COLO668 (cell line): ENCODE data around the gene SLC1A2.

Experiments used
- DNase-seq: peaks from one replicate; lab custom pipeline; 2025; ENCODE audit not compliant: unreplicated experiment; lab: John Stamatoyannopoulos, UW

The SLC1A2 gene

GRCh38 chr11:35330156-35330889 is 89.0 kb downstream of the SLC1A2 start:
- no peak for DNase-seq

- DNase-seq: no peak
These were observed 91.5 kb downstream of the SLC1A2 start for GRCh38 chr11:35327829-35328228.

- no peak for DNase-seq
These were observed 93.0 kb downstream of the SLC1A2 start for GRCh38 chr11:35326266-35326879.

- DNase-seq: no peak
These were observed 94.4 kb downstream of the SLC1A2 start for GRCh38 chr11:35324981-35325380.

- DNase-seq: no peak
These were observed 95.0 kb downstream of the SLC1A2 start for GRCh38 chr11:35324183-35324886.

GRCh38 chr11:35323076-35323868 is 96.1 kb downstream of the SLC1A2 start:
- no peak for DNase-seq

- peak; percentile 28 for DNase-seq
These were observed 96.9 kb downstream of the SLC1A2 start for GRCh38 chr11:35322318-35322979.

- peak; percentile 33 for DNase-seq
These were observed 97.6 kb downstream of the SLC1A2 start for GRCh38 chr11:35321532-35322317.

GRCh38 chr11:35321111-35321510 is 98.2 kb downstream of the SLC1A2 start:
- no peak for DNase-seq

GRCh38 chr11:35318977-35319925 is 100.1 kb downstream of the SLC1A2 start:
- no peak for DNase-seq

- no peak for DNase-seq
These were observed 101.0 kb downstream of the SLC1A2 start for GRCh38 chr11:35318309-35318708.

GRCh38 chr11:35317253-35317652 is 102.1 kb downstream of the SLC1A2 start:
- no peak for DNase-seq

GRCh38 chr11:35316161-35316560 is 103.2 kb downstream of the SLC1A2 start:
- no peak for DNase-seq

- no peak for DNase-seq
These were observed 105.6 kb downstream of the SLC1A2 start for GRCh38 chr11:35313760-35314153.

GRCh38 chr11:35313066-35313759 is 106.1 kb downstream of the SLC1A2 start:
- DNase-seq: no peak

- DNase-seq: no peak
These were observed 108.0 kb downstream of the SLC1A2 start for GRCh38 chr11:35311331-35311730.

GRCh38 chr11:35308157-35308556 is 111.2 kb downstream of the SLC1A2 start:
- DNase-seq: no peak

- no peak for DNase-seq
These were observed 112.1 kb downstream of the SLC1A2 start for GRCh38 chr11:35307221-35307621.
